ENCODE results near the gene CYBB. TPM values are rescaled to one million over a fixed set of nuclear protein-coding genes. Genes with fewer than 3 reads are reported as not detected.

The CYBB gene
- total and polyA plus RNA-seq, 2 of the 4 experiments (the other 2 are of a cell fraction) = not detected

GRCh38 chrX:37824491-37825214, 44.8 kb downstream of the CYBB start:
- Histone ChIP-seq H3K9me3 (ENCODE audit: control insufficient read depth, insufficient read depth, low read length) (no peaks in the 10 kb centered on the region), H3K23ac (ENCODE audit: low read depth, low read length) (no peak overlapping the region), H4K5ac (ENCODE audit: low read depth, low read length) (no peak overlapping the region), H2BK20ac (ENCODE audit: low read depth, low read length) (no peak overlapping the region), H3K4me2 (ENCODE audit: low read depth, low read length) (no peak overlapping the region), H2BK15ac (ENCODE audit: low read depth, low read length) (no peak overlapping the region), H2AFZ (replicated peaks; ENCODE audit: low read length, poor library complexity) (no peak overlapping the region), H4K8ac (ENCODE audit: low read depth in 2 of 2, low read length in 2 of 2) (no peak overlapping the region), H3K4ac (ENCODE audit: low read depth, low read length) (no peak overlapping the region), H2AK5ac (ENCODE audit: low read depth, low read length) (no peak overlapping the region), H3K36me3 (ENCODE audit: control insufficient read depth, insufficient read depth, low read length) (no peaks in the 10 kb centered on the region), H3K4me1 (ENCODE audit: control insufficient read depth, insufficient read depth, low read length) (peaks cover 1% of the 10 kb centered on the region; the same call in 1 of the 2 replicates), H4K91ac (ENCODE audit: insufficient read depth, low read depth, low read length) (no peak overlapping the region), H3K4me3 (ENCODE audit: insufficient read depth, low read depth, low read length) (no peak overlapping the region), H3K18ac (ENCODE audit: low read depth, low read length) (no peak overlapping the region), H2BK5ac (ENCODE audit: low read depth, low read length, poor library complexity, severe bottlenecking) (no peak overlapping the region), H2AK9ac (replicated peaks; ENCODE audit: low read depth, low read length, poor library complexity) (no peak overlapping the region), H3K79me1 (ENCODE audit: low read depth in 1 of 2, low read length in 2 of 2) (no peaks in the 10 kb centered on the region), H3K56ac (ENCODE audit: extremely low read depth, insufficient read depth, low read length) (no peak overlapping the region), H4K20me1 (ENCODE audit: insufficient read depth, low read length) (no peaks in the 10 kb centered on the region), H3K27ac (ENCODE audit: insufficient read depth, low read length) (no peak overlapping the region), H3K9me1 (ENCODE audit: insufficient read depth, low read length) (no peaks in the 10 kb centered on the region), H2BK120ac (ENCODE audit: low read depth, low read length) (no peak overlapping the region), H3K14ac (replicated peaks; ENCODE audit: low read depth, low read length) (no peak overlapping the region), H3K27me3 (ENCODE audit: control insufficient read depth, insufficient read depth, low read length) (peaks cover 5% of the 10 kb centered on the region; the same call in 1 of the 2 replicates), H3K9ac (ENCODE audit: low read depth, low read length) (no peak overlapping the region)
- no TSS peak for BruUV-seq (replicated peaks)
- in situ Hi-C loops (cut with MboI; ENCODE audit: low sequenced_read_pairs) (no loop called here), dilution Hi-C loops (cut with HindIII; ENCODE audit: low sequenced_read_pairs, unreplicated experiment) (no loop called here), intact Hi-C loops (cut with micrococcal nuclease) (loop anchor here (1.0 to 10.0 kb wide), 4 partner anchors 79 to 522 kb away; no protein-coding TSS in a partner anchor)
- CTCF ChIA-PET = interaction anchor here (0.6 to 3.8 kb wide), 8 partner anchors 8 to 79 kb away, joined by 3 to 21 read pairs (median 4); no protein-coding TSS in a partner anchor
- DNase-seq (no peak), ATAC-seq (ENCODE audit: low read depth) (peak; percentile 59)
- POLR2A ChIA-PET (ENCODE audit: unreplicated experiment) = no interaction called here
- TF ChIP-seq MAFK (IDR thresholded peaks at IDR 0.05; ENCODE audit: low read depth, low read length) (no peak), RCOR1 (IDR thresholded peaks at IDR 0.05; ENCODE audit: insufficient replicate concordance, low read length) (no peak), NFE2L2 (IDR thresholded peaks at IDR 0.05; ENCODE audit: low read depth, low read length) (no peak), MXI1 (IDR thresholded peaks at IDR 0.05; ENCODE audit: borderline replicate concordance, low read depth, low read length) (no peak), SMC3 (IDR thresholded peaks at IDR 0.05; ENCODE audit: low read depth, low read length) (no peak), POLR2A (IDR thresholded peaks at IDR 0.05; ENCODE audit: low read depth, low read length) (no peak), CEBPB (IDR thresholded peaks at IDR 0.05; ENCODE audit: low read depth, low read length) (no peak)
- TF ChIP-seq, protein P1, sequence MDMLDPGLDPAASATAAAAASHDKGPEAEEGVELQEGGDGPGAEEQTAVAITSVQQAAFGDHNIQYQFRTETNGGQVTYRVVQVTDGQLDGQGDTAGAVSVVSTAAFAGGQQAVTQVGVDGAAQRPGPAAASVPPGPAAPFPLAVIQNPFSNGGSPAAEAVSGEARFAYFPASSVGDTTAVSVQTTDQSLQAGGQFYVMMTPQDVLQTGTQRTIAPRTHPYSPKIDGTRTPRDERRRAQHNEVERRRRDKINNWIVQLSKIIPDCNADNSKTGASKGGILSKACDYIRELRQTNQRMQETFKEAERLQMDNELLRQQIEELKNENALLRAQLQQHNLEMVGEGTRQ (IDR thresholded peaks at IDR 0.05; ENCODE audit: low read depth, low read length) = no peak
- no CpG with 5 or more reads among the region's 1 CpG for WGBS, 2 experiments (ENCODE audit: extremely low coverage in 2 of 2, insufficient read length in 1 of 2)

Measured in IMR-90 (cell line).